H9 (cell line): ENCODE data around the gene NRXN3. TPM values are rescaled to one million over a fixed set of nuclear protein-coding genes. Genes with fewer than 3 reads are reported as not detected.

ENCODE experiments used
- DNase-seq: peaks from one replicate; pipeline ENCODE4 v3.0.0-alpha.2; 2017
- H2AFZ ChIP-seq: one replicate; pipeline ENCODE4 v1.6.1; 2013; ENCODE audit warnings: mild to moderate bottlenecking, low read length, control low read depth, moderate library complexity
- H2AK5ac ChIP-seq: 2 replicates; pipeline ENCODE4 v1.6.1; 2013; ENCODE audit warnings: low read length, control low read depth, mixed read lengths; ENCODE audit not compliant: insufficient read length
- H2BK120ac ChIP-seq: one replicate; pipeline ENCODE4 v1.6.1; 2013; ENCODE audit warnings: low read depth, mild to moderate bottlenecking, low read length, control low read depth, inconsistent platforms; ENCODE audit not compliant: poor library complexity, severe bottlenecking
- H2BK12ac ChIP-seq: 2 replicates; pipeline ENCODE4 v1.6.1; 2013; ENCODE audit warnings: low read length, control low read depth, mixed read lengths, low read depth; ENCODE audit not compliant: insufficient read length
- H2BK15ac ChIP-seq: 2 replicates; pipeline ENCODE4 v1.6.1; 2013; ENCODE audit warnings: low read depth, low read length, control low read depth
- H2BK20ac ChIP-seq: one replicate; pipeline ENCODE4 v1.6.1; 2013; ENCODE audit warnings: low read depth, mild to moderate bottlenecking, low read length, control low read depth, inconsistent platforms; ENCODE audit not compliant: poor library complexity, severe bottlenecking
- H2BK5ac ChIP-seq: 2 replicates; pipeline ENCODE4 v1.6.1; 2013; ENCODE audit warnings: low read length, control low read depth, mixed read lengths; ENCODE audit not compliant: insufficient read length
- H3K14ac ChIP-seq: 2 replicates; pipeline ENCODE4 v1.6.1; 2013; ENCODE audit warnings: low read length, control low read depth; ENCODE audit not compliant: insufficient read depth
- H3K18ac ChIP-seq: 2 replicates; pipeline ENCODE4 v1.6.1; 2013; ENCODE audit warnings: low read depth, mild to moderate bottlenecking, mixed read lengths, low read length, control low read depth; ENCODE audit not compliant: insufficient read length
- H3K23ac ChIP-seq: 2 replicates; pipeline ENCODE4 v1.6.1; 2013; ENCODE audit warnings: low read length, control low read depth, mixed read lengths, low read depth; ENCODE audit not compliant: insufficient read length
- H3K23me2 ChIP-seq: 2 replicates; pipeline ENCODE4 v1.6.1; 2013; ENCODE audit warnings: low read depth, mild to moderate bottlenecking, mixed read lengths, low read length, control low read depth; ENCODE audit not compliant: insufficient read length, poor library complexity, severe bottlenecking
- H3K27ac ChIP-seq: 2 replicates; pipeline ENCODE4 v1.5.1; 2013; ENCODE audit warnings: low read length, control low read depth, mixed read lengths, low read depth; ENCODE audit not compliant: insufficient read length
- H3K27me3 ChIP-seq: 2 replicates; pipeline ENCODE4 v1.6.1; 2013; ENCODE audit warnings: low read length, control low read depth, inconsistent platforms; ENCODE audit not compliant: insufficient read depth
- H3K4ac ChIP-seq: 2 replicates; pipeline ENCODE4 v1.6.1; 2013; ENCODE audit warnings: low read depth, mild to moderate bottlenecking, control low read depth, inconsistent platforms, low read length, moderate library complexity
- H3K4me1 ChIP-seq: 2 replicates; pipeline ENCODE4 v1.6.1; 2013; ENCODE audit warnings: low read length, control low read depth, inconsistent platforms; ENCODE audit not compliant: insufficient read depth
- H3K4me2 ChIP-seq: 2 replicates; pipeline ENCODE4 v1.6.1; 2013; ENCODE audit warnings: low read length, control low read depth, mixed read lengths; ENCODE audit not compliant: insufficient read length, insufficient read depth
- H3K56ac ChIP-seq: 2 replicates; pipeline ENCODE4 v1.6.1; 2013; ENCODE audit warnings: low read depth, mild to moderate bottlenecking, mixed read lengths, low read length, control low read depth; ENCODE audit not compliant: insufficient read length
- H3K79me1 ChIP-seq: 2 replicates; pipeline ENCODE4 v1.6.1; 2013; ENCODE audit warnings: low read depth, mild to moderate bottlenecking, moderate library complexity, low read length, control low read depth, inconsistent platforms; ENCODE audit not compliant: insufficient read depth, poor library complexity, severe bottlenecking
- H3K79me2 ChIP-seq: 2 replicates; pipeline ENCODE4 v1.6.1; 2013; ENCODE audit warnings: low read length, control low read depth, inconsistent platforms; ENCODE audit not compliant: insufficient read depth
- H3K9ac ChIP-seq: 2 replicates; pipeline ENCODE4 v1.6.1; 2013; ENCODE audit warnings: low read length, control low read depth, mixed read lengths; ENCODE audit not compliant: insufficient read length; ENCODE audit errors: extremely low read depth
- H3K9me3 ChIP-seq: one replicate; pipeline ENCODE4 v1.6.1; 2013; ENCODE audit warnings: low read depth, low read length, inconsistent platforms; ENCODE audit not compliant: control insufficient read depth
- H3T11ph ChIP-seq: one replicate; pipeline ENCODE4 v1.6.1; 2013; ENCODE audit warnings: mild to moderate bottlenecking, low read length, control low read depth, inconsistent platforms
- H4K20me1 ChIP-seq: one replicate; pipeline ENCODE4 v1.6.1; 2013; ENCODE audit not compliant: control insufficient read depth, insufficient read length, insufficient read depth
- H4K5ac ChIP-seq: 2 replicates; pipeline ENCODE4 v1.6.1; 2013; ENCODE audit warnings: low read depth, mild to moderate bottlenecking, mixed read lengths, low read length, control low read depth; ENCODE audit not compliant: insufficient read length
- H4K8ac ChIP-seq: replicated peaks from 2 replicates; pipeline ENCODE4 v1.6.1; 2013; ENCODE audit warnings: low read length, control low read depth, mixed read lengths, low read depth; ENCODE audit not compliant: insufficient read length
- H4K91ac ChIP-seq: 2 replicates; pipeline ENCODE4 v1.6.1; 2013; ENCODE audit warnings: low read depth, mild to moderate bottlenecking, moderate library complexity, mixed read lengths, low read length, control low read depth; ENCODE audit not compliant: insufficient read length
- H3K27ac Mint-ChIP-seq, 3 experiments: 2 replicates in 2 of 3; 3 replicates in 1 of 3; pipeline ENCODE4 v1.8.0; 2020 to 2021; ENCODE audit warnings: mixed read lengths in 3 of 3, mild to moderate bottlenecking in 1 of 3, moderate library complexity in 1 of 3
- H3K27me3 Mint-ChIP-seq: 2 replicates; pipeline ENCODE4 v1.8.0; 2021; ENCODE audit warnings: low read depth, mild to moderate bottlenecking, moderate library complexity, mixed read lengths
- H3K36me3 Mint-ChIP-seq, 3 experiments: 2 replicates in 2 of 3; 3 replicates in 1 of 3; pipeline ENCODE4 v1.8.0; 2020 to 2021; ENCODE audit warnings: low read depth in 3 of 3, mixed read lengths in 3 of 3; ENCODE audit not compliant: insufficient read depth in 1 of 3
- H3K4me1 Mint-ChIP-seq, 2 experiments: 2 replicates each; pipeline ENCODE4 v1.8.0; 2020; ENCODE audit warnings: mixed read lengths in 2 of 2
- H3K4me3 Mint-ChIP-seq, 2 experiments: 2 replicates in 1 of 2; 3 replicates in 1 of 2; pipeline ENCODE4 v1.8.0; 2020 to 2021; ENCODE audit warnings: mild to moderate bottlenecking in 2 of 2, mixed read lengths in 2 of 2, moderate library complexity in 1 of 2
- H3K9me3 Mint-ChIP-seq, 2 experiments: 2 replicates in 1 of 2; 3 replicates in 1 of 2; pipeline ENCODE4 v1.8.0; 2020; ENCODE audit warnings: mild to moderate bottlenecking in 2 of 2, mixed read lengths in 2 of 2, moderate library complexity in 1 of 2
- CTCF ChIP-seq: fragments of 200-600 bp; sonication (generic); conservative IDR thresholded peaks from 3 replicates; pipeline ENCODE4 v1.8.0; 2021; ENCODE audit warnings: antibody characterized with exemption, mild to moderate bottlenecking
- WGBS: extraction: QIAGEN DNeasy Blood & Tissue Kit; methylation state at CpG from one replicate; pipeline ENCODE4 v1.1.7; 2013; ENCODE audit warnings: missing lambda C conversion rate, low lambda C conversion rate, mixed read lengths; ENCODE audit not compliant: insufficient read length; ENCODE audit errors: extremely low coverage; 5-methylcytosine and 5-hydroxymethylcytosine counted together
- total RNA-seq: library from RNA; stranded (reverse); gene quantifications from 2 replicates; pipeline ENCODE4 v1.2.1, GENCODE V29; 2021

NRXN3 gene
- total RNA-seq, 1 experiment from 2014 or later: 1.8 TPM

- Histone ChIP-seq H2BK5ac (no peak overlapping the region), H3K56ac (no peak overlapping the region), H3K18ac (no peak overlapping the region), H4K91ac (no peak overlapping the region), H3T11ph (no peak overlapping the region), H3K27me3 (no peaks in the 10 kb centered on the region), H4K20me1 (no peaks in the 10 kb centered on the region), H3K9me3 (no peaks in the 10 kb centered on the region), H3K4ac (no peak overlapping the region), H3K14ac (no peak overlapping the region), H2AK5ac (no peak overlapping the region), H3K79me2 (no peaks in the 10 kb centered on the region), H2AFZ (no peak overlapping the region), H3K23me2 (no peaks in the 10 kb centered on the region), H3K27ac (no peak overlapping the region), H3K23ac (no peak overlapping the region), H2BK20ac (no peak overlapping the region), H3K79me1 (no peaks in the 10 kb centered on the region), H2BK15ac (no peak overlapping the region), H4K8ac (no peak overlapping the region), H2BK12ac (no peak overlapping the region), H4K5ac (no peak overlapping the region), H3K9ac (no peak overlapping the region), H3K4me1 (no peaks in the 10 kb centered on the region), H3K4me2 (no peak overlapping the region), H2BK120ac (no peak overlapping the region)
- Mint-ChIP-seq H3K9me3 (no peaks in the 10 kb centered on the region), H3K27ac (no peak overlapping the region), H3K4me1 (peaks cover 14 to 18% of the 10 kb centered on the region in 2 experiments), H3K36me3 (no peaks in the 10 kb centered on the region), H3K4me3 (no peak overlapping the region), H3K27me3 (no peaks in the 10 kb centered on the region)
- no CpG with 5 or more reads among the region's 1 CpG for WGBS
- DNase-seq: no peak
- no peak for TF ChIP-seq CTCF
Observed at GRCh38 chr14:79500489-79500888, 1330.3 kb downstream of the NRXN3 start.
